CD4-positive, alpha-beta T cell treated with Interleukin-15 for 4 hours (primary cell): Measurements from ENCODE around the gene PATE2.

Experiments used
- DNase-seq: peaks from one replicate; pipeline ENCODE4 v3.0.0-alpha.2; 2020; ENCODE audit warnings: low spot score

PATE2 gene

GRCh38 chr11:125778728-125779127, at the start of gene PATE2:
PATE2 (minus strand) TSS chr11:125778828; CDS start chr11:125778773, 55 bp downstream.
- DNase-seq: no peak

- DNase-seq: no peak
Measured at GRCh38 chr11:125807909-125808308, 29.3 kb upstream of the PATE2 start.

GRCh38 chr11:125802387-125802786, 23.8 kb upstream of the PATE2 start:
- DNase-seq: no peak

- no peak for DNase-seq
Measured at GRCh38 chr11:125799808-125800207, 21.2 kb upstream of the PATE2 start.

DNA sequence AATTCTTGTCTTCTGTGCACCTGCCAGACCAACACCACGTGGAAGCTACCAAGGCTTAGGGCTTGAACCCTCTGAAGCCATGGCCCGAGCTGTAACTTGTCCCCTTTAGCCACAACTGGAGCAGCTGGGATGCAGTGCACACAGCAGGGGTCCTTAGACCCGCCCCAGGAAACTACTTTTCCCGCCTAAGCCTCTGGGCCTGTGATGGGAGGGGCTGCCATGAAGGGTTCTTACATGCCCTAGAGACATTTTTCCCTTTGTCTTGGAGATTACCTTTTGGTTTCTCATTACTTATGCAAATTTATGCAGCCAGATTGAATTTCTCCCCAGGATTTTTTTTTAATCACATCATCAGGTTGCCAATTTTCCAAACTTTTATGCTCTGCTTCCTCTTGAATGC, 19.0 kb upstream of the PATE2 start:
- no peak for DNase-seq

DNA sequence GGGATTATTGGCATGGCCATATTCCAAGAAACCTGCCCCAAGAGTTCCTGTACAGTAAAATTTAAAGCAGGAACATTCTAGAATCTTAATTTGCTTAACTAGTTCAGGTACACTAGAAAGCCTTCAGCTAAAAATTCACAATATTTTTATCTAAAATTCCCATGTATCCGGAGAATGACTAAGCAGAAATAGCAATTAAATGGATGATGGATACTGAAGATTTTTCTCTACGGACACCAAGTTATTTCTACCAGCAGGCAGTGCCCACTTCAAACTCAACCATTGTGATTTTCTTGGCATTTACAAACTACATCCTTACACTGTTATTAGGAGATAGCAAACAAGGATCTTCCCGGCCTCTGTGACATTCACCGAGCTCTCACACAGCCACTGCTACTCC, 12.2 kb upstream of the PATE2 start:
- DNase-seq: no peak

- no peak for DNase-seq
Measured at GRCh38 chr11:125787827-125788226, 9.2 kb upstream of the PATE2 start, which contains the start of gene PATE3. PATE3 (plus strand) TSS chr11:125788127; CDS start chr11:125788152, 25 bp downstream.

- no peak for DNase-seq
Measured at GRCh38 chr11:125784678-125785077, 6.0 kb upstream of the PATE2 start.

- no peak for DNase-seq
Measured at GRCh38 chr11:125777309-125777708, 1.3 kb downstream of the PATE2 start.

GRCh38 chr11:125773516-125773915, 5.1 kb downstream of the PATE2 start:
- DNase-seq: no peak

GRCh38 chr11:125772834-125773505, 5.7 kb downstream of the PATE2 start:
- DNase-seq: no peak

DNA sequence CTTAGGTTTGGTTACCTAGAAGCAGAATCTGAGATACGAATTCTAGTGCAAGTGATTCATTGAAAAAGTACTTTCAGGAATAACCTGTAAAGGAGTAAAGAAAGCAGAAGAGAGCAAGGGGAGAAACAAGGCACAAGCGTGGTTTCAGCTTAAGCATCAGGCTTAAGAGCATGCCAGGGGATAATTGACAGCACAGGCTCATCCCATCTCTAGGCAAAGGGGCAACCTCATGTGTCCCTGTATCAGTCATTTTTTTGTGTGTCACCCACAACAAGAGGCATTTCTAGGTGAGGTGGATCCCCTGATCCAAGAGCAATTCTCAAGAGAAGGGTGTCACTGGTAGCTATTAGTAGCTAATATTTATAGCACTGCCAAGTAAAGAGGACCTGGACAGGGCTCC, 8.0 kb downstream of the PATE2 start:
- no peak for DNase-seq

DNA sequence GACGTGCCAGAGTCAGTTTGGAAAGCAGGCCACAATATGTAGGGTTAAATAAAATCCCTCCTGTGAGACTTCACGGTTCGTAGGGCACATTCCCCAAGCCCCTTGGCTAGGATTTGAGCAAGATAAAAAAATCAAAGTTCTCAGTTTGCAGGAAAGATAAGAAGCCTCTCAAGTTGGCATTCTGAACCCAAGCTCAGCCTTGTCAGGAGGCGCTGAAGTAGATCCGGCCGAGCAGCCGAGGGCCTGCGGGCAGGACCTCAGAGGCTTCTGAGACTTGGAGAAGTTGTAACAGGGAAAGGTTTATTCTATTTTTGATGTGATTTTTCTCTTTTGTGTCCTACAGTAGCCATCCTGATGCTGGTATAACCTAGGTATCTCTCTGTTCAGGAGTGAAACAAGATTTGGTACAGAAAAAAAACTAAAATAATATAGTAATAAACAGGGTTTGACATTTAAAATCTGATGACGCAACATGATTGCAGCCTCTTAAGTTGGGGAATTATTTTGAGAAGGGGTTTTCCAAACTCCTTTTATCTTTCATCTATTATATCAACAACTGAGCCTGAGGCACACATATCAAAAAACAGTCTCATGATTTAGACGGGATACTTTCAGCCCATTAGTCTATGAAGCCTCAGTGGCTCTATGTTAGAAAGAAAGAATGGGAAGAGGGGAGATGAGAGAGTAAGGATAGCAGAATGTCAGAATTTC, 10.1 kb downstream of the PATE2 start:
- DNase-seq: no peak

GRCh38 chr11:125766251-125766650, 12.4 kb downstream of the PATE2 start:
- no peak for DNase-seq

DNA sequence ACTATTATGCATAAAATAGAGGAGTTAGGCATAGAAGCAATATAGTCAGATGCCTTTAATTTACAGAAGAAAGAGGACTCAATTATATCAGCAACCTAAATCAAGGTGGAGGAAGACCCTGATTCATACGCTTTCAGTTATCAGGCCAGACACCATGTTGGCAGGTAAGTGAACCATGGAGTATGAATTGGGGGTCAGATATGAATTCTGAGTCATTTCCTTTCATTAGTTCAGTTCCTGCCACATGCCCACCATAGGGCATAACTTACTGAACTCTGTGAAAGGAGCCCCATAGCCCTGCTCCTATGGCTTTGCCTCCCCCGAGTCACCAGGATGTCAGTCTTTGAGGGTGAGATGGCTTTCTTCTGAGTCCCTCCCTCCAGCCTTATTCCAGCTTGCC, 15.1 kb downstream of the PATE2 start:
- DNase-seq: no peak

DNA sequence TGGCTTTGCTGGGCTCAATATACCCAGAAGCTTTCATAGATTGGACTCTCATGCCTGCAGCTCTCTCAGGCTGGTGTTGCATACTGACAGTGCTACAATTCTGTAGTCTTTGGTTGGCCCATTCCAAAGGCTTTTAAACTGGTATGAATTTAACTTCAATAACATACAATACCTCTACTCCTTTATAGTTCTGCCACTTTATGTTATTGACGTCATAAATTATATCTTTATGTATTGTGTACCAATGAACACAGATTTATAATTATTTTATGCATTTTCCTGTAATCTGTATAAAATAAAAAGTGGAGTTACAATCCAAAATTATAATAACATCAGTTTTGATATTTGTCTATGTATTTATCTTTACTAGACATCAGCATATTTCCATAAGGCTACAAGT, 16.2 kb downstream of the PATE2 start:
- no peak for DNase-seq

DNA sequence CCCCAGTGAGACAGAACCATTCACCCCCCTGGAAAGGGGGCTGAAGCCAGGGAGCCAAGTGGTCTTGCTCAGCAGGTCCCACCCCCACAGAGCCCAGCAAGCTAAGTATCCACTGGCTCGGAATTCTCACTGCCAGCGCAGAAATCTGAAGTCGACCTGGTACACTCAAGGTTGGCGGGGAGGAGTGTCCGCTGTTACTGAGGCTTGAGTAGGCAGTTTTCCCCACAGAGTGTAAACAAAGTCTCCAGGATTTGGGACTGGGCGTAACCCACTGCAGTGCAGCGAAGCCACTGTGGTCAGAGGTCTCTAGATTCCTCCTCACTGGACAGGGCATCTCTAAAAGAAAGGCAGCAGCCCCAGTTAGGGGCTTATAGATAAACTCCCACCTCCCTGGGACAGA, 22.6 kb downstream of the PATE2 start:
- no peak for DNase-seq

DNA sequence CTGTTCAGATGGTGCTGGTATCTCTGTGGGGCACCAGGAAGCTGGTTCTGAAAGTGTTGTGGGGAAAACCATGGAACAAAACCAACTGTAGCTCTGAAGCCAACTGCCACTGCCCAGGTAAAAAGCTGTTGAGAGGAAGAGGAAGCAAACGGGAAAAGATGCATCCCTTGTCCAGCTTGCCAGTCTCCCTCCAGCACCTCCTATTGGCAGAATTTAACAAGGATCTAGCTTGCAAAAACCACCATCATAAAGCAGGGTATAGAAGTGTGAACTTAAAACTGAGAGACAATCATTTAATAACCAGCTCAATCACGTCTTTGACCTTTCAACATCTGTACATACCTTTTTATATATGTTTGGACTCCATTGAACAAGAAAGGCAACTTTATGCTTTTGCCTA, 28.0 kb downstream of the PATE2 start:
- no peak for DNase-seq

DNA sequence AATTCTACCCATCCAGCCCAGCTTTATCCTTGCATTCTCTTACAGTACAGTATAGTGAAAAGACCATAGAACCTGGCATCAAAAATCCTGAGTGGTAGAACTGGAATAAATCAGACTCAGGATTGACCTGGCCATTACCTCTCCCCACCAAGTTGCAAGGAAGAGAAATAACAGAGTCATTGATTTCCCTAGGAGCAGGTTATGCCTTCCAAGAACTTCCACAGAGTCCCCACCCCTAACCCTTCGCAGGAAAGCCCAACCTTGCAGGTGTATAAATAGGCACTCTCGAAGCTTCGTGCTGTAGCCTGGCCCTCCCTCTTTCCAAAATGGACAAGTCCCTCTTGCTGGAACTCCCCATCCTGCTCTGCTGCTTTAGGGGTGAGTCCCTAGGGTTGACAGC, 32.6 kb downstream of the PATE2 start, which contains the start of gene PATE1:
Gene PATE1, plus strand, starts transcription at position 301 of the 400 bp plus-strand sequence. Its CDS starts 26 bp downstream, at position 327.
- DNase-seq: no peak

DNA sequence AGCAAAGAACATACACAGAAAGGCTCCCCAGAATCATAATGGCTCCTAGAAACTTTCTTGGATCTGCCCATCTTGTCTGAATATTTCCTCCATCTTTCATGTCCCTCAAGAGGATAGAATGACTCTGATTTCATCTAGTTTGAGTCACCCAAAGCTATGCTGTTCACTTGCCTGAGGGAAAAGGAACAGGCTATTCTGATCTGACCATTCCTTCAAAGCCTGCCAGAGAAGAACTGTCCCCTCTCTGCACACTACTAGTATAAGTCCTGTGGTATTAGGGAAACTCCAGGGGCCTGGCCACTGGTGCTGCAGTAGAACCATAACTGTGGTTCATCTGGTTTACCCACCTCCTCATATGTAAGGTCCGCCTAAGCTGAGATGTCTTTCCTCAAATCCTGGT, 34.9 kb downstream of the PATE2 start:
- no peak for DNase-seq

- DNase-seq: no peak
Measured at GRCh38 chr11:125740617-125741016, 38.0 kb downstream of the PATE2 start.

- DNase-seq: no peak
Measured at GRCh38 chr11:125728969-125729368, 49.7 kb downstream of the PATE2 start.
